Vagina (tissue), 2 donors: ENCODE results near the gene CTAGE8. TPM values are rescaled to one million over a fixed set of nuclear protein-coding genes. Genes with fewer than 3 reads are reported as not detected.
"Not testable (repeated sequence)": the region's sequence is repeated elsewhere in the genome, so short reads cannot be mapped to it uniquely, and the experiment has no call there.

Source experiments
- DNase-seq, 2 donors: peaks; one replicate each; pipeline ENCODE4 v3.0.0-alpha.2; 2017; ENCODE audit errors: extremely low spot score in 2 of 2
- H3K27ac ChIP-seq: fragments of 200-600 bp; sonication (generic); one replicate; pipeline ENCODE4 v1.5.1; 2019
- H3K27me3 ChIP-seq: fragments of 200-600 bp; sonication (generic); one replicate; pipeline ENCODE4 v1.5.1; 2019
- H3K36me3 ChIP-seq, 2 donors: fragments of 200-600 bp; sonication (generic); one replicate each; pipeline ENCODE4 v1.5.1; 2017 to 2019
- H3K4me1 ChIP-seq: fragments of 200-600 bp; sonication (generic); one replicate; pipeline ENCODE4 v1.5.1; 2019
- H3K4me3 ChIP-seq, 2 donors: fragments of 200-600 bp; sonication (generic); 1 replicate in 1 of 2; 2 replicates in 1 of 2; pipeline ENCODE4 v1.5.1; 2016 to 2019
- H3K9me3 ChIP-seq: fragments of 200-600 bp; sonication (generic); one replicate; pipeline ENCODE4 v1.5.1; 2019
- intact Hi-C: fragments of 100-400 bp; cut with DNase I; formaldehyde crosslinking; loops from one replicate; pipeline ENCODE4 v1.15.1; 2023
- total RNA-seq: library from RNA; depleted of rRNA; stranded (reverse); fragments of >200 nt; gene quantifications from one replicate; pipeline ENCODE4 v1.2.3, GENCODE V29; 2016

Gene CTAGE8
- total RNA-seq = 0.98 TPM

GRCh38 chr7:144269188-144269587 is at the start of gene CTAGE8:
CTAGE8 (minus strand) TSS chr7:144269288; CDS start chr7:144269250, 38 bp downstream.
- DNase-seq, H3K27me3 ChIP-seq, H3K36me3 ChIP-seq, H3K4me3 ChIP-seq, H3K27ac ChIP-seq, H3K4me1 ChIP-seq, intact Hi-C loops, H3K9me3 ChIP-seq: not testable (repeated sequence)

- DNase-seq, H3K4me3 ChIP-seq, H3K27ac ChIP-seq, H3K27me3 ChIP-seq, H3K4me1 ChIP-seq, H3K9me3 ChIP-seq, intact Hi-C loops, H3K36me3 ChIP-seq: not testable (repeated sequence)
Measured at GRCh38 chr7:144317537-144317936, 48.4 kb upstream of the CTAGE8 start.

- H3K27me3 ChIP-seq, H3K27ac ChIP-seq, intact Hi-C loops, H3K4me1 ChIP-seq, H3K36me3 ChIP-seq, H3K4me3 ChIP-seq, DNase-seq, H3K9me3 ChIP-seq: not testable (repeated sequence)
Measured at GRCh38 chr7:144311872-144312469, 42.9 kb upstream of the CTAGE8 start, which contains the start of gene OR2A1. OR2A1 (plus strand) TSS chr7:144312419; CDS start chr7:144318125, 5,706 bp downstream.

- H3K9me3 ChIP-seq, intact Hi-C loops, H3K27me3 ChIP-seq, H3K4me1 ChIP-seq, DNase-seq, H3K4me3 ChIP-seq, H3K36me3 ChIP-seq, H3K27ac ChIP-seq: not testable (repeated sequence)
Measured at GRCh38 chr7:144311218-144311617, 42.1 kb upstream of the CTAGE8 start.

- H3K27me3 ChIP-seq, intact Hi-C loops, H3K27ac ChIP-seq, DNase-seq, H3K9me3 ChIP-seq, H3K4me3 ChIP-seq, H3K36me3 ChIP-seq, H3K4me1 ChIP-seq: not testable (repeated sequence)
Measured at GRCh38 chr7:144309702-144310101, 40.6 kb upstream of the CTAGE8 start.

- H3K9me3 ChIP-seq, H3K27ac ChIP-seq, H3K4me3 ChIP-seq, H3K36me3 ChIP-seq, intact Hi-C loops, H3K4me1 ChIP-seq, DNase-seq, H3K27me3 ChIP-seq: not testable (repeated sequence)
Measured at GRCh38 chr7:144305156-144305555, 36.1 kb upstream of the CTAGE8 start.

GRCh38 chr7:144303607-144304006 is 34.5 kb upstream of the CTAGE8 start:
- H3K27me3 ChIP-seq, H3K36me3 ChIP-seq, H3K9me3 ChIP-seq, H3K27ac ChIP-seq, DNase-seq, intact Hi-C loops, H3K4me3 ChIP-seq, H3K4me1 ChIP-seq: not testable (repeated sequence)

- H3K4me3 ChIP-seq, H3K4me1 ChIP-seq, H3K27ac ChIP-seq, H3K9me3 ChIP-seq, intact Hi-C loops, H3K36me3 ChIP-seq, DNase-seq, H3K27me3 ChIP-seq: not testable (repeated sequence)
Measured at GRCh38 chr7:144302578-144303303, 33.7 kb upstream of the CTAGE8 start.

- intact Hi-C loops, H3K4me1 ChIP-seq, DNase-seq, H3K9me3 ChIP-seq, H3K36me3 ChIP-seq, H3K27ac ChIP-seq, H3K27me3 ChIP-seq, H3K4me3 ChIP-seq: not testable (repeated sequence)
Measured at GRCh38 chr7:144293794-144294499, 24.9 kb upstream of the CTAGE8 start.

- intact Hi-C loops, DNase-seq, H3K9me3 ChIP-seq, H3K27ac ChIP-seq, H3K27me3 ChIP-seq, H3K4me3 ChIP-seq, H3K36me3 ChIP-seq, H3K4me1 ChIP-seq: not testable (repeated sequence)
Measured at GRCh38 chr7:144292384-144293161, 23.5 kb upstream of the CTAGE8 start.

- intact Hi-C loops, H3K4me1 ChIP-seq: not testable (repeated sequence)
Measured at GRCh38 chr7:144291607-144292006, 22.5 kb upstream of the CTAGE8 start.

GRCh38 chr7:144287171-144287784 is 18.2 kb upstream of the CTAGE8 start:
- H3K36me3 ChIP-seq, H3K27ac ChIP-seq, H3K4me1 ChIP-seq, intact Hi-C loops, H3K4me3 ChIP-seq, DNase-seq, H3K27me3 ChIP-seq, H3K9me3 ChIP-seq: not testable (repeated sequence)

More at GRCh38 chr7:144291607-144292006, 22.5 kb upstream of the CTAGE8 start:
- peak in 1 of 2 donors; percentile 22 for DNase-seq
- H3K27ac ChIP-seq, H3K4me3 ChIP-seq, H3K9me3 ChIP-seq, H3K36me3 ChIP-seq, H3K27me3 ChIP-seq: not testable (repeated sequence)

- H3K27me3 ChIP-seq, H3K4me1 ChIP-seq, H3K4me3 ChIP-seq, intact Hi-C loops, DNase-seq, H3K36me3 ChIP-seq, H3K9me3 ChIP-seq, H3K27ac ChIP-seq: not testable (repeated sequence)
Measured at GRCh38 chr7:144283716-144284115, 14.6 kb upstream of the CTAGE8 start.
